H9 (cell line): ENCODE measurements around the gene CFAP299. TPM values are rescaled to one million over a fixed set of nuclear protein-coding genes. Genes with fewer than 3 reads are reported as not detected.

Experiments
- DNase-seq: peaks from one replicate; pipeline ENCODE4 v3.0.0-alpha.2; 2017
- H2AFZ ChIP-seq: one replicate; pipeline ENCODE4 v1.6.1; 2013; ENCODE audit warnings: mild to moderate bottlenecking, low read length, control low read depth, moderate library complexity
- H2AK5ac ChIP-seq: 2 replicates; pipeline ENCODE4 v1.6.1; 2013; ENCODE audit warnings: low read length, control low read depth, mixed read lengths; ENCODE audit not compliant: insufficient read length
- H2BK120ac ChIP-seq: one replicate; pipeline ENCODE4 v1.6.1; 2013; ENCODE audit warnings: low read depth, mild to moderate bottlenecking, low read length, control low read depth, inconsistent platforms; ENCODE audit not compliant: poor library complexity, severe bottlenecking
- H2BK12ac ChIP-seq: 2 replicates; pipeline ENCODE4 v1.6.1; 2013; ENCODE audit warnings: low read length, control low read depth, mixed read lengths, low read depth; ENCODE audit not compliant: insufficient read length
- H2BK15ac ChIP-seq: 2 replicates; pipeline ENCODE4 v1.6.1; 2013; ENCODE audit warnings: low read depth, low read length, control low read depth
- H2BK20ac ChIP-seq: one replicate; pipeline ENCODE4 v1.6.1; 2013; ENCODE audit warnings: low read depth, mild to moderate bottlenecking, low read length, control low read depth, inconsistent platforms; ENCODE audit not compliant: poor library complexity, severe bottlenecking
- H2BK5ac ChIP-seq: 2 replicates; pipeline ENCODE4 v1.6.1; 2013; ENCODE audit warnings: low read length, control low read depth, mixed read lengths; ENCODE audit not compliant: insufficient read length
- H3K14ac ChIP-seq: 2 replicates; pipeline ENCODE4 v1.6.1; 2013; ENCODE audit warnings: low read length, control low read depth; ENCODE audit not compliant: insufficient read depth
- H3K18ac ChIP-seq: 2 replicates; pipeline ENCODE4 v1.6.1; 2013; ENCODE audit warnings: low read depth, mild to moderate bottlenecking, mixed read lengths, low read length, control low read depth; ENCODE audit not compliant: insufficient read length
- H3K23ac ChIP-seq: 2 replicates; pipeline ENCODE4 v1.6.1; 2013; ENCODE audit warnings: low read length, control low read depth, mixed read lengths, low read depth; ENCODE audit not compliant: insufficient read length
- H3K23me2 ChIP-seq: 2 replicates; pipeline ENCODE4 v1.6.1; 2013; ENCODE audit warnings: low read depth, mild to moderate bottlenecking, mixed read lengths, low read length, control low read depth; ENCODE audit not compliant: insufficient read length, poor library complexity, severe bottlenecking
- H3K27ac ChIP-seq: 2 replicates; pipeline ENCODE4 v1.5.1; 2013; ENCODE audit warnings: low read length, control low read depth, mixed read lengths, low read depth; ENCODE audit not compliant: insufficient read length
- H3K27me3 ChIP-seq: 2 replicates; pipeline ENCODE4 v1.6.1; 2013; ENCODE audit warnings: low read length, control low read depth, inconsistent platforms; ENCODE audit not compliant: insufficient read depth
- H3K4ac ChIP-seq: 2 replicates; pipeline ENCODE4 v1.6.1; 2013; ENCODE audit warnings: low read depth, mild to moderate bottlenecking, control low read depth, inconsistent platforms, low read length, moderate library complexity
- H3K4me1 ChIP-seq: 2 replicates; pipeline ENCODE4 v1.6.1; 2013; ENCODE audit warnings: low read length, control low read depth, inconsistent platforms; ENCODE audit not compliant: insufficient read depth
- H3K4me2 ChIP-seq: 2 replicates; pipeline ENCODE4 v1.6.1; 2013; ENCODE audit warnings: low read length, control low read depth, mixed read lengths; ENCODE audit not compliant: insufficient read length, insufficient read depth
- H3K56ac ChIP-seq: 2 replicates; pipeline ENCODE4 v1.6.1; 2013; ENCODE audit warnings: low read depth, mild to moderate bottlenecking, mixed read lengths, low read length, control low read depth; ENCODE audit not compliant: insufficient read length
- H3K79me1 ChIP-seq: 2 replicates; pipeline ENCODE4 v1.6.1; 2013; ENCODE audit warnings: low read depth, mild to moderate bottlenecking, moderate library complexity, low read length, control low read depth, inconsistent platforms; ENCODE audit not compliant: insufficient read depth, poor library complexity, severe bottlenecking
- H3K79me2 ChIP-seq: 2 replicates; pipeline ENCODE4 v1.6.1; 2013; ENCODE audit warnings: low read length, control low read depth, inconsistent platforms; ENCODE audit not compliant: insufficient read depth
- H3K9ac ChIP-seq: 2 replicates; pipeline ENCODE4 v1.6.1; 2013; ENCODE audit warnings: low read length, control low read depth, mixed read lengths; ENCODE audit not compliant: insufficient read length; ENCODE audit errors: extremely low read depth
- H3K9me3 ChIP-seq: one replicate; pipeline ENCODE4 v1.6.1; 2013; ENCODE audit warnings: low read depth, low read length, inconsistent platforms; ENCODE audit not compliant: control insufficient read depth
- H3T11ph ChIP-seq: one replicate; pipeline ENCODE4 v1.6.1; 2013; ENCODE audit warnings: mild to moderate bottlenecking, low read length, control low read depth, inconsistent platforms
- H4K20me1 ChIP-seq: one replicate; pipeline ENCODE4 v1.6.1; 2013; ENCODE audit not compliant: control insufficient read depth, insufficient read length, insufficient read depth
- H4K5ac ChIP-seq: 2 replicates; pipeline ENCODE4 v1.6.1; 2013; ENCODE audit warnings: low read depth, mild to moderate bottlenecking, mixed read lengths, low read length, control low read depth; ENCODE audit not compliant: insufficient read length
- H4K8ac ChIP-seq: replicated peaks from 2 replicates; pipeline ENCODE4 v1.6.1; 2013; ENCODE audit warnings: low read length, control low read depth, mixed read lengths, low read depth; ENCODE audit not compliant: insufficient read length
- H4K91ac ChIP-seq: 2 replicates; pipeline ENCODE4 v1.6.1; 2013; ENCODE audit warnings: low read depth, mild to moderate bottlenecking, moderate library complexity, mixed read lengths, low read length, control low read depth; ENCODE audit not compliant: insufficient read length
- H3K27ac Mint-ChIP-seq, 3 experiments: 2 replicates in 2 of 3; 3 replicates in 1 of 3; pipeline ENCODE4 v1.8.0; 2020 to 2021; ENCODE audit warnings: mixed read lengths in 3 of 3, mild to moderate bottlenecking in 1 of 3, moderate library complexity in 1 of 3
- H3K27me3 Mint-ChIP-seq: 2 replicates; pipeline ENCODE4 v1.8.0; 2021; ENCODE audit warnings: low read depth, mild to moderate bottlenecking, moderate library complexity, mixed read lengths
- H3K36me3 Mint-ChIP-seq, 3 experiments: 2 replicates in 2 of 3; 3 replicates in 1 of 3; pipeline ENCODE4 v1.8.0; 2020 to 2021; ENCODE audit warnings: low read depth in 3 of 3, mixed read lengths in 3 of 3; ENCODE audit not compliant: insufficient read depth in 1 of 3
- H3K4me1 Mint-ChIP-seq, 2 experiments: 2 replicates each; pipeline ENCODE4 v1.8.0; 2020; ENCODE audit warnings: mixed read lengths in 2 of 2
- H3K4me3 Mint-ChIP-seq, 2 experiments: 2 replicates in 1 of 2; 3 replicates in 1 of 2; pipeline ENCODE4 v1.8.0; 2020 to 2021; ENCODE audit warnings: mild to moderate bottlenecking in 2 of 2, mixed read lengths in 2 of 2, moderate library complexity in 1 of 2
- H3K9me3 Mint-ChIP-seq, 2 experiments: 2 replicates in 1 of 2; 3 replicates in 1 of 2; pipeline ENCODE4 v1.8.0; 2020; ENCODE audit warnings: mild to moderate bottlenecking in 2 of 2, mixed read lengths in 2 of 2, moderate library complexity in 1 of 2
- WGBS: extraction: QIAGEN DNeasy Blood & Tissue Kit; methylation state at CpG from one replicate; pipeline ENCODE4 v1.1.7; 2013; ENCODE audit warnings: missing lambda C conversion rate, low lambda C conversion rate, mixed read lengths; ENCODE audit not compliant: insufficient read length; ENCODE audit errors: extremely low coverage; 5-methylcytosine and 5-hydroxymethylcytosine counted together
- total RNA-seq: library from RNA; stranded (reverse); gene quantifications from 2 replicates; pipeline ENCODE4 v1.2.1, GENCODE V29; 2021
- TF ChIP-seq, protein P1 (sequence below): fragments of 200-600 bp; sonication (generic); conservative IDR thresholded peaks from 3 replicates; pipeline ENCODE4 v1.8.0; 2021; ENCODE audit warnings: antibody characterized with exemption, mild to moderate bottlenecking

The CFAP299 gene
- total RNA-seq, 1 experiment from 2014 or later: not detected

DNA sequence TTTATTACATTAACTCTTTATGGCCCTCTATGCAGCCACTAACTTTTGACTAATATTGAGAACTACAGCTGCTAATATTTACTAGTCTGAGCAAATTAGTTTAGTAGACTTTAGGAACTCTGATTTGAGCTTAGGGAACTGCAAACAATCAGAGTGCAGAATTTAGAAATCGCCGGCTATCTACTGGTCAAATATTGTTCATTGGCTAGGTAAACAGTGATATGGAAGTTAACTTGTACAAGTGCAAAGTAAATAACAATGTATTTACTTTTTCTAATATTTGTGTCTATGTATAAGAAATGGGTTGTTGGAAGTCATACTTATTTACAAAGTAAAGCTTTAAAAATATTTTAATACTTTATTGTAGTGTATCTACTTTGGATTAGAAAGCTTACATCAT lies 279.6 kb downstream of the CFAP299 start:
- Histone ChIP-seq H3K23me2 (no peaks in the 10 kb centered on the region), H3T11ph (no peak overlapping the region), H2BK15ac (no peak overlapping the region), H3K23ac (no peak overlapping the region), H3K4ac (no peak overlapping the region), H4K20me1 (no peaks in the 10 kb centered on the region), H3K9me3 (no peaks in the 10 kb centered on the region), H3K27ac (no peak overlapping the region), H3K27me3 (no peaks in the 10 kb centered on the region), H3K56ac (no peak overlapping the region), H2BK120ac (no peak overlapping the region), H3K4me2 (no peak overlapping the region), H3K9ac (no peak overlapping the region), H4K8ac (no peak overlapping the region), H3K4me1 (no peaks in the 10 kb centered on the region), H3K18ac (no peak overlapping the region), H2AK5ac (no peak overlapping the region), H3K14ac (no peak overlapping the region), H3K79me1 (no peaks in the 10 kb centered on the region), H4K5ac (no peak overlapping the region), H2BK5ac (no peak overlapping the region), H2BK20ac (no peak overlapping the region), H2AFZ (no peak overlapping the region), H4K91ac (no peak overlapping the region), H3K79me2 (no peaks in the 10 kb centered on the region), H2BK12ac (no peak overlapping the region)
- Mint-ChIP-seq H3K4me3 (no peak overlapping the region), H3K36me3 (no peaks in the 10 kb centered on the region), H3K27ac (no peak overlapping the region), H3K4me1 (peaks cover 7 to 8% of the 10 kb centered on the region in 2 experiments), H3K27me3 (peaks cover 3% of the 10 kb centered on the region), H3K9me3 (no peaks in the 10 kb centered on the region)
- WGBS: no CpG with 5 or more reads among the region's 2 CpGs
- TF ChIP-seq, protein P1, sequence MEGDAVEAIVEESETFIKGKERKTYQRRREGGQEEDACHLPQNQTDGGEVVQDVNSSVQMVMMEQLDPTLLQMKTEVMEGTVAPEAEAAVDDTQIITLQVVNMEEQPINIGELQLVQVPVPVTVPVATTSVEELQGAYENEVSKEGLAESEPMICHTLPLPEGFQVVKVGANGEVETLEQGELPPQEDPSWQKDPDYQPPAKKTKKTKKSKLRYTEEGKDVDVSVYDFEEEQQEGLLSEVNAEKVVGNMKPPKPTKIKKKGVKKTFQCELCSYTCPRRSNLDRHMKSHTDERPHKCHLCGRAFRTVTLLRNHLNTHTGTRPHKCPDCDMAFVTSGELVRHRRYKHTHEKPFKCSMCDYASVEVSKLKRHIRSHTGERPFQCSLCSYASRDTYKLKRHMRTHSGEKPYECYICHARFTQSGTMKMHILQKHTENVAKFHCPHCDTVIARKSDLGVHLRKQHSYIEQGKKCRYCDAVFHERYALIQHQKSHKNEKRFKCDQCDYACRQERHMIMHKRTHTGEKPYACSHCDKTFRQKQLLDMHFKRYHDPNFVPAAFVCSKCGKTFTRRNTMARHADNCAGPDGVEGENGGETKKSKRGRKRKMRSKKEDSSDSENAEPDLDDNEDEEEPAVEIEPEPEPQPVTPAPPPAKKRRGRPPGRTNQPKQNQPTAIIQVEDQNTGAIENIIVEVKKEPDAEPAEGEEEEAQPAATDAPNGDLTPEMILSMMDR: no peak
- DNase-seq: no peak
